Uterus (tissue), 2 donors: ENCODE results near the gene CNTNAP4.

Experiments
- POLR2A ChIP-seq, 2 donors: fragments of 450-650 bp; IDR thresholded peaks; one replicate each; pipeline ENCODE4 v1.6.1; 2016; ENCODE audit warnings: antibody characterized with exemption in 2 of 2, mild to moderate bottlenecking in 1 of 2, moderate library complexity in 1 of 2
- TF ChIP-seq, protein P1 (sequence below), 4 experiments: fragments of 200-600 bp in 2 of 4; fragments of 450-650 bp in 2 of 4; sonication (generic) in 2 of 4; IDR thresholded peaks; one replicate each; pipeline ENCODE4 v1.5.1; 2016 to 2019; ENCODE audit warnings: antibody characterized with exemption in 4 of 4, mild to moderate bottlenecking in 2 of 4, moderate library complexity in 1 of 4

DNA sequence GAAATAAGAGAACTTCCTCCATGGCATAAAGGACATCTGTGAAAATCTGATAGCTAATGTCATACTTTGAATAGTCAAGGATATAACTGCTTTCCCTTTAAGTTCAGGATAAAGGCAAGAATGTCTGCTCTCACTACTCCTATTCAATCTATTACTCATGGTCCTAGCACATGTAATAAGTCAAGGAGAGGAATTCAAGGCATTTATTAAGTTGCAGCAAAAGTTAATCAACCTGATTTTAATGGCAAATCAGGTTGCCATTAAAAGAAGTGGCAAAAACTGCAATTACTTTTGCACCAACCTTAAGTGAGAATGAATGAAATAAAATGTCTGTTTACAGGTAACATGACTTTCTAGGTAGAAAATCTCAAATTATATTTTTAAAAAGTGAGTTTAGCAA lies 225.9 kb downstream of the CNTNAP4 start:
- TF ChIP-seq, protein P1, sequence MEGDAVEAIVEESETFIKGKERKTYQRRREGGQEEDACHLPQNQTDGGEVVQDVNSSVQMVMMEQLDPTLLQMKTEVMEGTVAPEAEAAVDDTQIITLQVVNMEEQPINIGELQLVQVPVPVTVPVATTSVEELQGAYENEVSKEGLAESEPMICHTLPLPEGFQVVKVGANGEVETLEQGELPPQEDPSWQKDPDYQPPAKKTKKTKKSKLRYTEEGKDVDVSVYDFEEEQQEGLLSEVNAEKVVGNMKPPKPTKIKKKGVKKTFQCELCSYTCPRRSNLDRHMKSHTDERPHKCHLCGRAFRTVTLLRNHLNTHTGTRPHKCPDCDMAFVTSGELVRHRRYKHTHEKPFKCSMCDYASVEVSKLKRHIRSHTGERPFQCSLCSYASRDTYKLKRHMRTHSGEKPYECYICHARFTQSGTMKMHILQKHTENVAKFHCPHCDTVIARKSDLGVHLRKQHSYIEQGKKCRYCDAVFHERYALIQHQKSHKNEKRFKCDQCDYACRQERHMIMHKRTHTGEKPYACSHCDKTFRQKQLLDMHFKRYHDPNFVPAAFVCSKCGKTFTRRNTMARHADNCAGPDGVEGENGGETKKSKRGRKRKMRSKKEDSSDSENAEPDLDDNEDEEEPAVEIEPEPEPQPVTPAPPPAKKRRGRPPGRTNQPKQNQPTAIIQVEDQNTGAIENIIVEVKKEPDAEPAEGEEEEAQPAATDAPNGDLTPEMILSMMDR (IDR thresholded peaks at IDR 0.05): no peak
- no peak for TF ChIP-seq POLR2A (IDR thresholded peaks at IDR 0.05)
